T-cell (primary cell): ENCODE measurements around the gene GMPPA. TPM values are rescaled to one million over a fixed set of nuclear protein-coding genes. Genes with fewer than 3 reads are reported as not detected.
A peak's percentile ranks its signal among the peaks of the same experiment; 100 is the strongest.

Source experiments
- ATAC-seq, 4 experiments: fragments of 200-7000 bp in 3 of 4; fragments of 150-1000 bp in 1 of 4; cut with Tn5 transposase; replicated peaks in 1 of 4; 1 replicate in 3 of 4; 2 replicates in 1 of 4; pipeline ENCODE4 v1.10.0; 2021; ENCODE audit warnings: moderate library complexity in 3 of 4, mild to moderate bottlenecking in 2 of 4, moderate number of reproducible peaks in 1 of 4
- CTCF ChIA-PET, 2 donors: fragments of 300-600 bp; sonication (Branson Sonifier 250); formaldehyde crosslinking; loops; one replicate each; lab custom pipeline; 2022; ENCODE audit warnings: antibody characterized with exemption in 2 of 2; lab: Charles Lee
- POLR2A ChIA-PET, 2 donors: fragments of 300-600 bp; sonication (Branson Sonifier 250); formaldehyde crosslinking; loops; one replicate each; lab custom pipeline; 2022; ENCODE audit warnings: antibody characterized with exemption in 2 of 2; lab: Charles Lee
- DNase-seq, 35 experiments: peaks; one replicate each; pipeline versions ENCODE4 v3.0.0 to v3.0.0-alpha.2; 2013 to 2023
- H3K27ac ChIP-seq: one replicate; pipeline ENCODE4 v1.5.1; 2013; ENCODE audit warnings: low read length
- H3K27me3 ChIP-seq, 2 experiments: replicated peaks in 1 of 2; 1 replicate in 1 of 2; 2 replicates in 1 of 2; pipeline versions ENCODE4 v1.6.1 to v1.7.0; 2013; ENCODE audit warnings: low read length in 1 of 2, mixed read lengths in 1 of 2; ENCODE audit not compliant: control insufficient read depth in 2 of 2, insufficient read depth in 2 of 2; ENCODE audit errors: extremely low read depth in 1 of 2
- H3K36me3 ChIP-seq, 2 donors: 1 replicate in 1 of 2; 2 replicates in 1 of 2; pipeline versions ENCODE4 v1.6.1 to v1.7.0; 2013; ENCODE audit warnings: low read length in 1 of 2; ENCODE audit not compliant: control insufficient read depth in 2 of 2, insufficient read depth in 1 of 2; ENCODE audit errors: extremely low read depth in 1 of 2
- H3K4me1 ChIP-seq, 2 experiments: 1 replicate in 1 of 2; 2 replicates in 1 of 2; pipeline versions ENCODE4 v1.6.1 to v1.7.0; 2013; ENCODE audit warnings: low read length in 2 of 2, mixed read lengths in 1 of 2; ENCODE audit not compliant: insufficient read depth in 2 of 2, control insufficient read depth in 1 of 2; ENCODE audit errors: extremely low read depth in 1 of 2
- H3K4me3 ChIP-seq, 2 donors: 1 replicate in 1 of 2; 2 replicates in 1 of 2; pipeline versions ENCODE4 v1.5.1 to v1.7.0; 2013; ENCODE audit warnings: mild to moderate bottlenecking in 2 of 2, low read length in 1 of 2, moderate library complexity in 1 of 2; ENCODE audit not compliant: control insufficient read depth in 1 of 2; ENCODE audit errors: extremely low read depth in 1 of 2
- H3K9me3 ChIP-seq: 2 replicates; pipeline ENCODE4 v1.7.0; 2013
- H3K27ac Mint-ChIP-seq, 2 donors: one replicate each; pipeline ENCODE4 v1.8.0; 2020 to 2021; ENCODE audit warnings: mild to moderate bottlenecking in 2 of 2, mixed read lengths in 2 of 2
- H3K27me3 Mint-ChIP-seq, 2 donors: one replicate each; pipeline ENCODE4 v1.8.0; 2021 to 2022; ENCODE audit warnings: mixed read lengths in 2 of 2
- H3K36me3 Mint-ChIP-seq: one replicate; pipeline ENCODE4 v1.8.0; 2021; ENCODE audit warnings: mixed read lengths
- H3K4me1 Mint-ChIP-seq, 3 donors: one replicate each; pipeline ENCODE4 v1.8.0; 2020 to 2022; ENCODE audit warnings: mixed read lengths in 3 of 3, mild to moderate bottlenecking in 1 of 3
- H3K4me3 Mint-ChIP-seq, 3 donors: one replicate each; pipeline ENCODE4 v1.8.0; 2020 to 2022; ENCODE audit warnings: mild to moderate bottlenecking in 3 of 3, mixed read lengths in 3 of 3, moderate library complexity in 3 of 3
- H3K9me3 Mint-ChIP-seq, 3 donors: one replicate each; pipeline ENCODE4 v1.8.0; 2020 to 2022; ENCODE audit warnings: mixed read lengths in 3 of 3
- WGBS: methylation state at CpG from one replicate; pipeline ENCODE4 v1.1.5; 2013; ENCODE audit warnings: missing lambda C conversion rate; ENCODE audit not compliant: insufficient coverage; 5-methylcytosine and 5-hydroxymethylcytosine counted together
- total RNA-seq, 35 experiments: library from RNA in 6 of 35; stranded (reverse) in 6 of 35; fragments of 120-200 nt in 1 of 35; gene quantifications; one replicate each; pipeline versions ENCODE4 v1.2.1 to v1.2.4 and lab custom pipeline; 2013 to 2026

The GMPPA gene
- total RNA-seq, 5 donors from 2014 or later (not counting 1 experiment from before 2014, with no cell fraction given): 20.6 to 47.7 (median 41.3) TPM

GRCh38 chr2:219508971-219509779, 10.5 kb downstream of the GMPPA start:
- Mint-ChIP-seq H3K4me1 (peaks cover 24 to 30% (median 26%) of the 10 kb centered on the region in 3 donors), H3K27ac (peak overlapping the region in 1 of 2 donors; percentile 12), H3K27me3 (peaks cover 44 to 53% of the 10 kb centered on the region in 2 donors), H3K4me3 (peak overlapping the region in 1 of 3 donors; percentile 77), H3K36me3 (peaks cover 27% of the 10 kb centered on the region), H3K9me3 (no peaks in the 10 kb centered on the region)
- ATAC-seq (peak; percentile 25 to 46 (median 32)), DNase-seq (no peak)
- WGBS: no CpG with 5 or more reads among the region's 14 CpGs
- peaks cover 8 to 75% of the 10 kb centered on the region in 2 experiments for H3K27me3 ChIP-seq
- H3K36me3 ChIP-seq: peaks cover 3 to 22% of the 10 kb centered on the region in 2 donors
- no peak overlapping the region for H3K4me3 ChIP-seq
- no peak overlapping the region for H3K27ac ChIP-seq
- H3K4me1 ChIP-seq: peaks cover 3 to 23% of the 10 kb centered on the region in 2 experiments
- CTCF ChIA-PET: interaction anchor here (0.6 to 2.0 kb wide), 3 partner anchors 10 to 21 kb away, joined by 3 to 5 read pairs (median 4); partner anchors contain the start of gene GMPPA (in 1 of the 2)
- POLR2A ChIA-PET: interaction anchor here in 1 of 2 donors (0.7 kb wide), 1 partner anchor 15 kb away, joined by 5 read pairs; no protein-coding TSS in a partner anchor
- no peaks in the 10 kb centered on the region for H3K9me3 ChIP-seq

DNA sequence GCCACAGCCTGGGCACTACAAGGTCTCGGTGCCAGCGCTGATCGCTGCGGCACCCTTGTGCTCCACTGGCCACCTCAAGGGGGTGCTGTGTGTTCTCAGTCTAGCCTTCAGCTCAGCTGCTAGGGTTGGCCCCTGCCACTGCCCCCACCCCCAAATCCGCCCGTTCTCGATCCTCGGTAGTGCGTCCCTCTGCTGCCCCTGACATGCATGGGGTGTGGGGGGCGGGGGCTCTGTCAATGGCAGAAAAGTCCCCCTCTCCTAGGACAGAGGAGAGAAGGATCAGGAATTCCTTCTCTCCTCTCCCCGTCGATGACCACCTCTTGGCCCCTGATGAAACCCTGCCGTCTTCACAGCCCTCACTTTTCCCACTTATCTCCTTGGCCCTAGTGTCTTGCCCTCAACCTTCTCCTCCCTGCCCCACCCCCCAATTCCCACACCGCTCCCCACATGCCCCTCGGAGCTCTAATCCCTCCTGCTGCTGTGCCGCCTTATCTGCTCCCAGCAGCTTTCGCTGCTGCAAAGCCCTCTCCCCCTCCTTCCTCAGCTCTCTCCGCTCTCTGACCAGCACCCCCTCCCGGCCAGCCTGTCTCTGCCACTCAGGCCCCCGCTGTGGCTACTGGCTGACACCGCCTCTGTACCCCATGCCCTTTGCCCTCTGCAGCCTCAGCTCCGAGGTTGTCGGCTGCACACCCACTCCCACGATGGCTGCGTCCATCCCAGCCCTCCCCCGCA, 11.3 kb downstream of the GMPPA start:
- ATAC-seq (peak; percentile 77 to 92 (median 80)), DNase-seq (peak in 32 of 35 experiments; percentile 14 to 70 (median 46))
- peaks cover 3 to 27% of the 10 kb centered on the region in 2 experiments for H3K4me1 ChIP-seq
- H3K4me3 ChIP-seq: peak overlapping the region in 1 of 2 donors; percentile 23
- Mint-ChIP-seq H3K36me3 (peaks cover 20% of the 10 kb centered on the region), H3K4me3 (peak overlapping the region; percentile 31 to 77 (median 47)), H3K27me3 (peaks cover 46 to 56% of the 10 kb centered on the region in 2 donors), H3K27ac (peak overlapping the region in 1 of 2 donors; percentile 12), H3K4me1 (peaks cover 26 to 32% (median 27%) of the 10 kb centered on the region in 3 donors), H3K9me3 (no peaks in the 10 kb centered on the region)
- POLR2A ChIA-PET: no interaction called here
- no peaks in the 10 kb centered on the region for H3K9me3 ChIP-seq
- H3K36me3 ChIP-seq: peaks cover 3 to 16% of the 10 kb centered on the region in 2 donors
- H3K27ac ChIP-seq: no peak overlapping the region
- WGBS: 5% methylated on average over 18 of the region's 26 CpGs
- H3K27me3 ChIP-seq: peaks cover 8 to 83% of the 10 kb centered on the region in 2 experiments
- CTCF ChIA-PET: interaction anchor here (0.5 to 2.0 kb wide), 5 partner anchors 10 to 1277 kb away, joined by 4 to 7 read pairs (median 6); partner anchors contain the start of gene GMPPA (in 1 of the 2)

GRCh38 chr2:219510512-219511135, 11.9 kb downstream of the GMPPA start:
- H3K4me3 Mint-ChIP-seq: peak overlapping the region in 1 of 3 donors; percentile 77
- Histone ChIP-seq H3K4me1 (peaks cover 3 to 27% of the 10 kb centered on the region in 2 experiments), H3K27me3 (peaks cover 8 to 90% of the 10 kb centered on the region in 2 experiments), H3K9me3 (no peaks in the 10 kb centered on the region), H3K36me3 (peaks cover 3 to 10% of the 10 kb centered on the region in 2 donors), H3K4me3 (no peak overlapping the region), H3K27ac (no peak overlapping the region)
- no peak for DNase-seq
- 10% methylated on average over 15 of the region's 22 CpGs for WGBS
- H3K9me3 Mint-ChIP-seq: no peaks in the 10 kb centered on the region
- ATAC-seq: no peak
- ChIA-PET CTCF (interaction anchor here in 1 of 2 donors (0.9 to 2.0 kb wide), 3 partner anchors 10 to 19 kb away, joined by 4 to 6 read pairs (median 5); partner anchors contain the start of gene GMPPA), POLR2A (no interaction called here)
- H3K27me3 Mint-ChIP-seq: peaks cover 47 to 62% of the 10 kb centered on the region in 2 donors
- no peak overlapping the region for H3K27ac Mint-ChIP-seq
- H3K36me3 Mint-ChIP-seq: peaks cover 16% of the 10 kb centered on the region
- H3K4me1 Mint-ChIP-seq: peaks cover 26 to 33% (median 27%) of the 10 kb centered on the region in 3 donors

DNA sequence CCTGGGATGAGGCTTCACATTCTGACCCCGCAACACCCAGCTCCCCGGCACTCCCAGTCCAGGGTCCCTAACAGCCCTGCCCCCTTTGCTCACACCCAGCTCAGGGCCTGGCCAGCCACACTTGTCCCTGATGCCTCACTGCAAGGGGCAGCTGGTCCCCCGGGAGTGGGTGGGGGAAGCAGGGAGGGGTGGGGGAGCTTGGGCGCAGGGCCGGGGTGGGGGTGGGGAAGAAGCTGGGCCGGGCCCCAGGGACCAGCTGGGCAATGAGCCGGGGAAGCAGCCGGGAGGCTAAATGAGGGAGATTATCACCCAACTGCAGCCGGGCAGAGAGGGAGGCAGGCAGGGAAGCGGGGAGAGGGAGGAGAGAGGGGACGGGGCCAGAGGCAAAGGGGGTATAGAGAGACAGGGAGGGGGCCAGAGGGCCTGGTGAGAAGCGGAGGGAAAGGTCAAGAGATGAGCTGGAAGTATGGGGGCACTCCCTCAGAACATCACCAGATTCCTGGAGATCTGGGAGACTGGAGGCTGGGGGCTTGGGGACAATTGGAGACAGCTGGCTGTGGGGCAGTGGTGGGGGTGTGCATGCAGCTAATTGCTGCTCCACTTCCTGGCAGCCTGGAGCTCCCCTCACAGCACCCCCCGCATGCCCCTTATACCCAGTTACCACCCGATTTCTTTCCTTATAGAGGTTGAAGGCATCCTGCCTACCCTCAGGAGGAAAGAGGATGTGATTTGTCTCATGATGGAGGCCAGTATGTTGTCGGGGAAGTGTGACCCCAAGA, 13.0 kb downstream of the GMPPA start:
- Mint-ChIP-seq H3K36me3 (peaks cover 7% of the 10 kb centered on the region), H3K27ac (peak overlapping the region in 1 of 2 donors; percentile 45), H3K9me3 (no peaks in the 10 kb centered on the region), H3K4me3 (no peak overlapping the region), H3K4me1 (peaks cover 26 to 35% (median 27%) of the 10 kb centered on the region in 3 donors), H3K27me3 (peaks cover 57 to 72% of the 10 kb centered on the region in 2 donors)
- Histone ChIP-seq H3K9me3 (no peaks in the 10 kb centered on the region), H3K4me1 (peaks cover 3 to 27% of the 10 kb centered on the region in 2 experiments), H3K27ac (no peak overlapping the region), H3K27me3 (peaks cover 8 to 95% of the 10 kb centered on the region in 2 experiments), H3K4me3 (no peak overlapping the region), H3K36me3 (no peaks in the 10 kb centered on the region)
- DNase-seq (no peak), ATAC-seq (no peak)
- 12% methylated on average over 6 of the region's 15 CpGs for WGBS
- ChIA-PET CTCF (interaction anchor here in 1 of 2 donors (0.8 to 1.4 kb wide), 3 partner anchors 18 to 36 kb away, joined by 3 to 4 read pairs (median 3); no protein-coding TSS in a partner anchor), POLR2A (interaction anchor here (0.6 to 0.7 kb wide), 3 partner anchors 80 to 216 kb away, joined by 3 to 12 read pairs (median 5); no protein-coding TSS in a partner anchor)

GRCh38 chr2:219512524-219513216, 14.0 kb downstream of the GMPPA start:
- Mint-ChIP-seq H3K9me3 (no peaks in the 10 kb centered on the region), H3K27ac (no peak overlapping the region), H3K4me1 (peaks cover 26 to 35% (median 27%) of the 10 kb centered on the region in 3 donors), H3K27me3 (peaks cover 67 to 81% of the 10 kb centered on the region in 2 donors), H3K4me3 (no peak overlapping the region), H3K36me3 (peaks cover under 1% of the 10 kb centered on the region)
- no peaks in the 10 kb centered on the region for H3K36me3 ChIP-seq
- CTCF ChIA-PET: interaction anchor here in 1 of 2 donors (1.2 to 1.4 kb wide), 2 partner anchors 17 to 30 kb away, joined by 3 to 4 read pairs; no protein-coding TSS in a partner anchor
- POLR2A ChIA-PET: no interaction called here
- no peaks in the 10 kb centered on the region for H3K9me3 ChIP-seq
- no peak overlapping the region for H3K27ac ChIP-seq
- H3K27me3 ChIP-seq: peaks cover 8 to 97% of the 10 kb centered on the region in 2 experiments
- H3K4me1 ChIP-seq: peaks cover 3 to 27% of the 10 kb centered on the region in 2 experiments
- ATAC-seq (no peak), DNase-seq (no peak)
- no peak overlapping the region for H3K4me3 ChIP-seq
- 12% methylated on average over 11 of the region's 16 CpGs for WGBS
